ENCODE measurements around the gene ARHGEF28.

ARHGEF28 gene

GRCh38 chr5:73903169-73903568 is 277.2 kb downstream of the ARHGEF28 start:
- no peak for DNase-seq (ENCODE audit: low read depth)

GRCh38 chr5:73906277-73906676 is 280.3 kb downstream of the ARHGEF28 start:
- no peak for DNase-seq (ENCODE audit: low read depth)

- DNase-seq (ENCODE audit: low read depth), result no peak
These were observed 281.2 kb downstream of the ARHGEF28 start for GRCh38 chr5:73907164-73907563.

GRCh38 chr5:73908395-73908794 is 282.4 kb downstream of the ARHGEF28 start:
- DNase-seq (ENCODE audit: low read depth), result no peak

- DNase-seq (ENCODE audit: low read depth), result no peak
These were observed 282.9 kb downstream of the ARHGEF28 start for GRCh38 chr5:73908846-73909245.

- no peak for DNase-seq (ENCODE audit: low read depth)
These were observed 283.5 kb downstream of the ARHGEF28 start for GRCh38 chr5:73909474-73909873.

GRCh38 chr5:73911761-73912393 is 285.9 kb downstream of the ARHGEF28 start:
- DNase-seq (ENCODE audit: low read depth), result peak; percentile 8

- peak; percentile 25 for DNase-seq (ENCODE audit: low read depth)
These were observed 286.9 kb downstream of the ARHGEF28 start for GRCh38 chr5:73912821-73913271.

- DNase-seq (ENCODE audit: low read depth), result no peak
These were observed 288.0 kb downstream of the ARHGEF28 start for GRCh38 chr5:73913971-73914370.

- no peak for DNase-seq (ENCODE audit: low read depth)
These were observed 289.3 kb downstream of the ARHGEF28 start for GRCh38 chr5:73915345-73915744.

GRCh38 chr5:73917433-73917832 is 291.4 kb downstream of the ARHGEF28 start:
- DNase-seq (ENCODE audit: low read depth), result no peak

- no peak for DNase-seq (ENCODE audit: low read depth)
These were observed 291.9 kb downstream of the ARHGEF28 start for GRCh38 chr5:73917891-73918290.

- DNase-seq (ENCODE audit: low read depth), result no peak
These were observed 292.8 kb downstream of the ARHGEF28 start for GRCh38 chr5:73918791-73919221.

- DNase-seq (ENCODE audit: low read depth), result no peak
These were observed 295.7 kb downstream of the ARHGEF28 start for GRCh38 chr5:73921741-73922140.

GRCh38 chr5:73922224-73922623 is 296.2 kb downstream of the ARHGEF28 start:
- no peak for DNase-seq (ENCODE audit: low read depth)

- DNase-seq (ENCODE audit: low read depth), result no peak
These were observed 297.0 kb downstream of the ARHGEF28 start for GRCh38 chr5:73922875-73923557.

- no peak for DNase-seq (ENCODE audit: low read depth)
These were observed 302.6 kb downstream of the ARHGEF28 start for GRCh38 chr5:73928476-73929070.

- no peak for DNase-seq (ENCODE audit: low read depth)
These were observed 309.7 kb downstream of the ARHGEF28 start for GRCh38 chr5:73935719-73936118.

GRCh38 chr5:73938280-73938937 is 312.4 kb downstream of the ARHGEF28 start:
- peak; percentile 94 for DNase-seq (ENCODE audit: low read depth)

- DNase-seq (ENCODE audit: low read depth), result no peak
These were observed 312.9 kb downstream of the ARHGEF28 start for GRCh38 chr5:73938938-73939320.

- no peak for DNase-seq (ENCODE audit: low read depth)
These were observed 313.6 kb downstream of the ARHGEF28 start for GRCh38 chr5:73939557-73939956.

GRCh38 chr5:73940026-73940425 is 314.0 kb downstream of the ARHGEF28 start:
- DNase-seq (ENCODE audit: low read depth), result peak; percentile 21

- DNase-seq (ENCODE audit: low read depth), result no peak
These were observed 314.8 kb downstream of the ARHGEF28 start for GRCh38 chr5:73940801-73941200.

Measured in amniotic epithelial cell (primary cell).